GM23248 (cell line): ENCODE measurements around the gene PLEKHA1.

Experiments
- EZH2 ChIP-seq: fragments of 200-600 bp; sonication (generic); IDR thresholded peaks from 2 replicates; pipeline ENCODE4 v1.6.1; 2018; ENCODE audit warnings: antibody characterized with exemption, mild to moderate bottlenecking; ENCODE audit not compliant: insufficient read depth, poor library complexity, severe bottlenecking
- EZH2phosphoT487 ChIP-seq: fragments of 200-600 bp; sonication (generic); IDR thresholded peaks from 2 replicates; pipeline ENCODE4 v1.6.1; 2018; ENCODE audit warnings: antibody characterized with exemption, moderate library complexity, mild to moderate bottlenecking, low read depth; ENCODE audit not compliant: insufficient read depth

- TF ChIP-seq EZH2: no peak
- no peak for TF ChIP-seq EZH2phosphoT487
These were observed 95.3 kb downstream of the PLEKHA1 start for GRCh38 chr10:122469848-122470247.
